K562 (cell line): Measurements from ENCODE around the gene KCNK3. TPM values are rescaled to one million over a fixed set of nuclear protein-coding genes. Genes with fewer than 3 reads are reported as not detected.

Experiments used
- ATAC-seq: fragments of 200-7000 bp; cut with Tn5 transposase; 3 replicates; pipeline ENCODE4 v1.9.1; 2020; ENCODE audit warnings: moderate library complexity
- BruUV-seq: library from RNA; stranded (reverse); fragments of 400-500 nt; replicated peaks from 2 replicates; lab custom pipeline; 2021; lab: Mats Ljungman, UMichigan
- CTCF ChIA-PET: fragments of 300-600 bp; formaldehyde crosslinking; extraction: SDS; loops from one replicate; lab custom pipeline; 2021; ENCODE audit warnings: low intra/inter-chr PET ratio; lab: Yijun Ruan, JAX
- POLR2A ChIA-PET: fragments of 300-600, 350-650 bp; sonication (Branson Sonifier 250); formaldehyde crosslinking; extraction: SDS; loops from one replicate; lab custom pipeline; 2021; ENCODE audit warnings: antibody characterized with exemption, inconsistent platforms; lab: Yijun Ruan, JAX
- DNase-seq, 4 experiments: peaks; one replicate each; pipeline versions ENCODE4 v3.0.0 to v3.0.0-alpha.2; 2011 to 2018; ENCODE audit warnings: low spot score in 3 of 4, mixed read lengths in 3 of 4; ENCODE audit errors: extremely low read depth in 1 of 4
- FAIRE-seq: peaks from 2 replicates; lab custom pipeline; 2011; peaks lifted over from hg19 to GRCh38; lab: Jason Lieb, UNC
- H2AFZ ChIP-seq: 2 replicates; pipeline ENCODE4 v1.6.0; 2011; ENCODE audit warnings: low read depth, low read length, control low read depth, inconsistent platforms
- H3K27ac ChIP-seq: fragments of 200-600 bp; 3 replicates; pipeline ENCODE4 v1.8.0; 2011; ENCODE audit warnings: low read depth, mild to moderate bottlenecking, control low read depth, inconsistent platforms, low read length, moderate library complexity, mixed read lengths; ENCODE audit errors: extremely low read depth
- H3K27me3 ChIP-seq, 2 experiments: fragments of 300-600 bp in 1 of 2; 2 replicates in 1 of 2; 3 replicates in 1 of 2; pipeline versions ENCODE4 v1.6.0 to v1.8.0; 2011; ENCODE audit warnings: inconsistent platforms in 2 of 2, low read length in 2 of 2, mild to moderate bottlenecking in 1 of 2, mixed read lengths in 1 of 2, moderate library complexity in 1 of 2; ENCODE audit not compliant: control insufficient read depth in 2 of 2, insufficient read depth in 2 of 2
- H3K36me3 ChIP-seq: fragments of 300-600 bp; 3 replicates; pipeline ENCODE4 v1.8.0; 2011; ENCODE audit warnings: mild to moderate bottlenecking, low read length, inconsistent platforms; ENCODE audit not compliant: control insufficient read depth, insufficient read depth
- H3K4me1 ChIP-seq, 2 experiments: fragments of 200-600 bp in 1 of 2; replicated peaks in 1 of 2; 2 replicates in 1 of 2; 3 replicates in 1 of 2; pipeline versions ENCODE4 v1.5.1 to v1.8.0; 2011; ENCODE audit warnings: inconsistent platforms in 2 of 2, low read length in 2 of 2, mild to moderate bottlenecking in 1 of 2, mixed read lengths in 1 of 2, moderate library complexity in 1 of 2; ENCODE audit not compliant: control insufficient read depth in 2 of 2, insufficient read depth in 2 of 2
- H3K4me2 ChIP-seq: 2 replicates; pipeline ENCODE4 v1.6.1; 2011; ENCODE audit warnings: low read length, control low read depth, inconsistent platforms, mixed read lengths; ENCODE audit not compliant: insufficient read depth
- H3K4me3 ChIP-seq: fragments of 200-600 bp; sonication (generic), shearing (Covaris generic); 2 replicates; pipeline ENCODE4 v1.5.1; 2016; ENCODE audit warnings: control low read depth, inconsistent platforms
- H3K79me2 ChIP-seq: fragments of 200-600 bp; 3 replicates; pipeline ENCODE4 v1.8.0; 2011; ENCODE audit warnings: low read length, inconsistent platforms; ENCODE audit not compliant: control insufficient read depth, insufficient read depth
- H3K9ac ChIP-seq, 2 experiments: 2 replicates each; pipeline versions ENCODE4 v1.6.0 to v1.6.1; 2011; ENCODE audit warnings: low read depth in 2 of 2, low read length in 2 of 2, control low read depth in 1 of 2, inconsistent platforms in 1 of 2, mild to moderate bottlenecking in 1 of 2, mixed read lengths in 1 of 2; ENCODE audit not compliant: insufficient read depth in 1 of 2
- H3K9me1 ChIP-seq: one replicate; pipeline ENCODE4 v1.6.0; 2011; ENCODE audit warnings: inconsistent platforms, mild to moderate bottlenecking, low read length, moderate library complexity; ENCODE audit not compliant: control insufficient read depth, insufficient read depth
- H3K9me3 ChIP-seq: replicated peaks from 2 replicates; pipeline ENCODE4 v1.5.1; 2011; ENCODE audit warnings: low read depth, low read length, inconsistent platforms; ENCODE audit not compliant: control insufficient read depth, insufficient read depth
- H4K20me1 ChIP-seq: replicated peaks from 2 replicates; pipeline ENCODE4 v1.6.1; 2011; ENCODE audit warnings: low read length, inconsistent platforms, mixed read lengths; ENCODE audit not compliant: control insufficient read depth, insufficient read depth
- BCOR ChIP-seq: fragments of 450-650 bp; IDR thresholded peaks from 2 replicates; pipeline ENCODE4 v1.6.1; 2016
- CEBPG ChIP-seq, 3 experiments: fragments of 200-800 bp in 1 of 3; sonication (Bioruptor generic) in 1 of 3; sonication (generic) in 1 of 3; formaldehyde crosslinking in 1 of 3; IDR thresholded peaks in 2 of 3; conservative IDR thresholded peaks in 1 of 3; 2 replicates each; pipeline versions ENCODE4 v1.6.1 to v1.8.0; 2016 to 2022; ENCODE audit warnings: missing compliant biosample characterization in 2 of 3, missing genetic modification characterization in 2 of 3, mild to moderate bottlenecking in 1 of 3, missing genetic modification reagents in 1 of 3
- RBM25 ChIP-seq: fragments of 200-400 bp; formaldehyde crosslinking; IDR thresholded peaks from 2 replicates; pipeline ENCODE4 v1.6.1; 2018; ENCODE audit warnings: low read length, low read depth, moderate library complexity; ENCODE audit not compliant: severe bottlenecking
- THRB ChIP-seq: fragments of 450-650 bp; formaldehyde crosslinking; conservative IDR thresholded peaks from 2 replicates; pipeline ENCODE4 v1.4.0; 2022; ENCODE audit warnings: mild to moderate bottlenecking, missing genetic modification characterization
- ZNF121 ChIP-seq: sonication (generic); formaldehyde crosslinking; conservative IDR thresholded peaks from 2 replicates; pipeline ENCODE4 v1.8.0; 2022; ENCODE audit warnings: missing genetic modification reagents
- ZNF668 ChIP-seq: fragments of 250-450 bp; sonication (Bioruptor Pico); IDR thresholded peaks from 2 replicates; pipeline ENCODE4 v1.8.0; 2022; ENCODE audit warnings: mild to moderate bottlenecking, inconsistent platforms
- ZNF830 ChIP-seq: fragments of 250-450 bp; sonication (Bioruptor Pico); IDR thresholded peaks from 2 replicates; pipeline ENCODE4 v1.5.0; 2021; ENCODE audit warnings: mild to moderate bottlenecking
- WGBS: fragments of 100-300 bp; shearing (Covaris generic); methylation state at CpG from one replicate; pipeline ENCODE4 v1.1.6; 2016; ENCODE audit warnings: low coverage, mixed read lengths; ENCODE audit not compliant: insufficient coverage; ENCODE audit errors: missing lambda C conversion rate; 5-methylcytosine and 5-hydroxymethylcytosine counted together
- in situ Hi-C: fragments of 300-500 bp; cut with MboI; formaldehyde crosslinking; loops from 4 replicates; pipeline ENCODE4 v1.15.0; 2018; ENCODE audit warnings: inconsistent platforms, mixed read lengths
- intact Hi-C: fragments of 100-400 bp; cut with micrococcal nuclease; formaldehyde crosslinking; loops from 2 replicates; pipeline ENCODE4 v1.14.2; 2022
- polyA plus RNA-seq, 8 experiments: library from polyadenylated mRNA; depleted of rRNA in 4 of 8; stranded (reverse) in 5 of 8; unstranded in 3 of 8; fragments of >200 nt; fragmentation: Nextera tagmentation in 2 of 8; fragmentation: Illumina TruSeq in 1 of 8; extraction: Ambion mirVana in 2 of 8; extraction: Trizol in 1 of 8; gene quantifications; 2 replicates each; pipeline versions ENCODE4 v1.2.1 to v1.2.3, GENCODE V29; 2011 to 2014; ENCODE audit warnings: inconsistent platforms in 1 of 8, missing spikeins in 1 of 8
- total RNA-seq, 7 experiments: library from RNA; depleted of rRNA in 6 of 7; stranded (reverse); fragments of >200 nt in 6 of 7; fragmentation: Illumina TruSeq in 2 of 7; extraction: Trizol in 2 of 7; gene quantifications; 2 replicates each; pipeline versions ENCODE4 v1.2.1 to v1.2.3, GENCODE V29; 2011 to 2021; ENCODE audit warnings: low replicate concordance in 1 of 7

Gene KCNK3
- total and polyA plus RNA-seq, 9 of the 15 experiments (the other 6 are each of a cell fraction or from before 2014, with no cell fraction given) = 0.01 to 0.20 (median 0.07) TPM; not detected in 5

GRCh38 chr2:26759845-26760244 is 67.3 kb downstream of the KCNK3 start:
- no peak for DNase-seq
- no peaks in the 10 kb centered on the region for H3K27me3 ChIP-seq
- peaks cover 17 to 36% of the 10 kb centered on the region in 2 experiments for H3K4me1 ChIP-seq
- H3K79me2 ChIP-seq = peaks cover 10% of the 10 kb centered on the region
- ATAC-seq = no peak
- H2AFZ ChIP-seq = no peak overlapping the region
- H3K9me1 ChIP-seq = no peaks in the 10 kb centered on the region
- POLR2A ChIA-PET = interaction anchor here (1.2 kb wide), 1 partner anchor 9 kb away, joined by 11 read pairs; no protein-coding TSS in a partner anchor
- in situ Hi-C loops (no loop called here), intact Hi-C loops (loop anchor here (10.0 kb wide), 1 partner anchor 255 kb away; no protein-coding TSS in a partner anchor)
- CTCF ChIA-PET = no interaction called here
- TF ChIP-seq CEBPG (CRISPR knock-in tag; IDR thresholded peaks at IDR 0.05) (no peak), CEBPG (tag; conservative IDR thresholded peaks at IDR 0.05 in 1 of 2, IDR thresholded peaks at IDR 0.05 in 1 of 2) (no peak), ZNF121 (peak; percentile 93), THRB (no peak), RBM25 (peak; percentile 62), ZNF668 (CRISPR knock-in tag) (no peak), BCOR (peak; percentile 45; the same call in 1 of the 2 replicates), ZNF830 (CRISPR knock-in tag) (no peak)
- no peak overlapping the region for H3K4me3 ChIP-seq
- H3K36me3 ChIP-seq = no peaks in the 10 kb centered on the region; the same call in 2 of the 3 replicates
- BruUV-seq = no TSS peak
- no peak overlapping the region for H3K27ac ChIP-seq
- H3K9me3 ChIP-seq = no peaks in the 10 kb centered on the region
- FAIRE-seq = no peak
- no peak overlapping the region for H3K4me2 ChIP-seq
- 90% methylated on average over 5 of the region's 5 CpGs for WGBS
- no peak overlapping the region for H3K9ac ChIP-seq
- no peaks in the 10 kb centered on the region for H4K20me1 ChIP-seq
